PC-9 (cell line): Measurements from ENCODE around the gene CNTN1. TPM values are rescaled to one million over a fixed set of nuclear protein-coding genes. Genes with fewer than 3 reads are reported as not detected.

Experiments
- Bru-seq: library from RNA; stranded (reverse); fragments of 400-500 nt; gene quantifications from one replicate; lab custom pipeline; 2021; lab: Mats Ljungman, UMichigan
- BruChase-seq, 2 experiments: library from RNA; stranded (reverse); fragments of 400-500 nt; gene quantifications; one replicate each; lab custom pipeline; 2021; lab: Mats Ljungman, UMichigan
- BruUV-seq: library from RNA; stranded (reverse); fragments of 400-500 nt; replicated peaks from 2 replicates; lab custom pipeline; 2021; lab: Mats Ljungman, UMichigan
- CTCF ChIA-PET: fragments of 300-600 bp; sonication (Branson Sonifier 250); formaldehyde crosslinking; loops from one replicate; lab custom pipeline; 2022; ENCODE audit warnings: antibody characterized with exemption; lab: Charles Lee
- POLR2A ChIA-PET: fragments of 300-600 bp; sonication (Branson Sonifier 250); formaldehyde crosslinking; loops from one replicate; lab custom pipeline; 2022; ENCODE audit warnings: antibody characterized with exemption; ENCODE audit not compliant: unreplicated experiment; lab: Charles Lee
- DNase-seq, 2 experiments: peaks; one replicate each; pipeline versions ENCODE4 v3.0.0 to v3.0.0-alpha.2; 2015 to 2022; ENCODE audit warnings: mixed read lengths in 1 of 2
- H2AFZ ChIP-seq: fragments of 200-600 bp; sonication (generic); 2 replicates; pipeline ENCODE4 v1.8.1; 2017; ENCODE audit warnings: antibody characterized with exemption
- H3F3A ChIP-seq: fragments of 200-600 bp; sonication (generic); 2 replicates; pipeline ENCODE4 v1.8.1; 2017; ENCODE audit warnings: antibody characterized with exemption, mild to moderate bottlenecking, low read depth; ENCODE audit not compliant: insufficient read depth
- H3K27ac ChIP-seq: fragments of 200-600 bp; sonication (generic); 2 replicates; pipeline ENCODE4 v1.6.1; 2016; ENCODE audit warnings: mixed run types
- H3K27me3 ChIP-seq: fragments of 200-600 bp; sonication (generic); 2 replicates; pipeline ENCODE4 v1.6.1; 2016; ENCODE audit warnings: low read depth, mixed run types; ENCODE audit not compliant: insufficient read depth
- H3K36me3 ChIP-seq: fragments of 200-600 bp; sonication (generic); 2 replicates; pipeline ENCODE4 v1.6.1; 2016; ENCODE audit warnings: low read depth, mixed run types
- H3K4me1 ChIP-seq: fragments of 200-600 bp; sonication (generic); replicated peaks from 2 replicates; pipeline ENCODE4 v1.6.1; 2016; ENCODE audit warnings: mixed run types; ENCODE audit not compliant: insufficient read depth
- H3K4me2 ChIP-seq: fragments of 200-600 bp; sonication (generic); 2 replicates; pipeline ENCODE4 v1.6.1; 2017; ENCODE audit warnings: mixed run types
- H3K4me3 ChIP-seq: fragments of 200-600 bp; sonication (generic); 2 replicates; pipeline ENCODE4 v1.6.1; 2016; ENCODE audit warnings: mixed run types
- H3K79me2 ChIP-seq: fragments of 200-600 bp; sonication (generic); 2 replicates; pipeline ENCODE4 v1.6.1; 2017; ENCODE audit warnings: low read depth, mixed run types
- H3K9me2 ChIP-seq: fragments of 200-600 bp; sonication (generic); 2 replicates; pipeline ENCODE4 v1.8.1; 2017; ENCODE audit warnings: mild to moderate bottlenecking; ENCODE audit not compliant: insufficient read depth
- H3K9me3 ChIP-seq: fragments of 200-600 bp; sonication (generic); 2 replicates; pipeline ENCODE4 v1.8.1; 2016; ENCODE audit warnings: low read depth; ENCODE audit not compliant: insufficient read depth
- H4K20me1 ChIP-seq: fragments of 200-600 bp; sonication (generic); 2 replicates; pipeline ENCODE4 v1.8.1; 2017; ENCODE audit not compliant: insufficient read depth
- EZH2 ChIP-seq: fragments of 200-600 bp; sonication (generic); IDR thresholded peaks from 2 replicates; pipeline ENCODE4 v1.8.0; 2017; ENCODE audit warnings: antibody characterized with exemption, low read depth
- intact Hi-C: fragments of 100-400 bp; cut with micrococcal nuclease; formaldehyde crosslinking; loops from one replicate; pipeline ENCODE4 v1.10.0; 2022; ENCODE audit not compliant: unreplicated experiment
- long read RNA-seq: library from polyadenylated mRNA; stranded (forward); transcript quantifications from one replicate; pipeline ENCODE4 v2.0.0, GENCODE V29; 2022
- total RNA-seq: library from RNA; stranded (reverse); gene quantifications from 2 replicates; pipeline ENCODE4 v1.2.3, GENCODE V29; 2021
- TF ChIP-seq, protein P1 (sequence below): fragments of 200-600 bp; sonication (generic); conservative IDR thresholded peaks from 2 replicates; pipeline ENCODE4 v1.6.1; 2017; ENCODE audit warnings: mixed run types, antibody characterized with exemption, mild to moderate bottlenecking, moderate library complexity

Gene CNTN1
- total RNA-seq = 0.37 and 0.45 TPM in 2 replicates
- Bru-seq, nascent RNA = percentile 11 among the genes with signal in this experiment
- BruChase-seq, experiment 1, labeled RNA remaining after a 2-hour chase = percentile 8 among the genes with signal in this experiment
- percentile 8 among the genes with signal in this experiment for BruChase-seq, experiment 2, labeled RNA remaining after a 6-hour chase
- long read RNA-seq = 0 reads

DNA sequence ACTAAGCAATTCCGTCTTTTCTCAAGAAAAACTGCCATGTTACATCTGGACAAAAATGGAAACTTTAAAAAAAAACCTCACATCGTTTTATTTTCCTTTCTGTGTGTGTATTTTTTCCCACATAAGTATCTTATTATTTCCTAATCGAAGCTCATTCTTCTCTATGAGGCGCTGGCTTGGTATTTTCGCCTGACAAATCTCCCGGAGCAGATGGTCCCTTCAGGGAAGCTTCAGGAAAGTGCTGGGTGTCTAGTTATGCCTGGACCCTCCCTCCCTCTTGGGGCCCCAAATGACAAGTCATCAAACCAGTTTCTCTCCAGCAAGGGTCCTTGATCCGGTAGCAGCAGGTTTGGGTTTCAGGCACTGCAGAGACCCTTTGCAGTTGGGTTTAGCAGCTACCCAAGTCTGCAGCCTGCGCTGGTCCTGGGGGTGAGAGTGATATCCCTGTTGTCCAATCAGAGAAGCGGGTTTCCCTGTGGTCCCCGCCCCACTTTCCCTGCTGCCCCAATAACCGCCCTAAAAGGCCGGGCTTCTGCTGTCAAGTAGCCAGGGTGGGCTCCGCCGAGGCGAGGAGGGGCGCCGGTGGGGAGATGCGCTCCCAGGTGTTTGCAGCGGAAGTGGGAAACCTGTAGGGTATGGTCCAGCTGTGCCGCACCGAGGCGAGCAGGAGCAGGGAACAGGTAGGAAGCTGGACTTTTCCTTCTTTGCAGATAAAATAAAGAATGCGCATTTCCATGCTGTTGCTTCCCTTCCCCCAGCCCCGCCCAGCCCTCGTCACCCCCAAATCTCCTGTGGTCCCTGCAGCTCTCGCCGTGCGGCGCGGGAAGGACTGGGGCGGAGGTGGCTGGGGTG, at the start of gene CNTN1:
Gene CNTN1 (plus strand): TSS at position 527 of the 852 bp plus-strand sequence.
- H3K4me2 ChIP-seq = peak within 1 kb of the TSS; percentile 91
- H3K27ac ChIP-seq = no peak within 1 kb of the TSS
- peak within 1 kb of the TSS; percentile 95 for H2AFZ ChIP-seq
- H3K4me3 ChIP-seq = peak within 1 kb of the TSS; percentile 66
- no peaks in the 10 kb centered on the region for H3K36me3 ChIP-seq
- POLR2A ChIA-PET = no interaction called here
- CTCF ChIA-PET = no interaction called here
- no peaks in the 10 kb centered on the region for H3F3A ChIP-seq
- H3K9me3 ChIP-seq = peaks cover 4% of the 10 kb centered on the region
- intact Hi-C loops = no loop called here
- H4K20me1 ChIP-seq = no peaks in the 10 kb centered on the region
- no peaks in the 10 kb centered on the region for H3K79me2 ChIP-seq
- no TSS peak for BruUV-seq
- TF ChIP-seq EZH2 = no peak
- TF ChIP-seq, protein P1, sequence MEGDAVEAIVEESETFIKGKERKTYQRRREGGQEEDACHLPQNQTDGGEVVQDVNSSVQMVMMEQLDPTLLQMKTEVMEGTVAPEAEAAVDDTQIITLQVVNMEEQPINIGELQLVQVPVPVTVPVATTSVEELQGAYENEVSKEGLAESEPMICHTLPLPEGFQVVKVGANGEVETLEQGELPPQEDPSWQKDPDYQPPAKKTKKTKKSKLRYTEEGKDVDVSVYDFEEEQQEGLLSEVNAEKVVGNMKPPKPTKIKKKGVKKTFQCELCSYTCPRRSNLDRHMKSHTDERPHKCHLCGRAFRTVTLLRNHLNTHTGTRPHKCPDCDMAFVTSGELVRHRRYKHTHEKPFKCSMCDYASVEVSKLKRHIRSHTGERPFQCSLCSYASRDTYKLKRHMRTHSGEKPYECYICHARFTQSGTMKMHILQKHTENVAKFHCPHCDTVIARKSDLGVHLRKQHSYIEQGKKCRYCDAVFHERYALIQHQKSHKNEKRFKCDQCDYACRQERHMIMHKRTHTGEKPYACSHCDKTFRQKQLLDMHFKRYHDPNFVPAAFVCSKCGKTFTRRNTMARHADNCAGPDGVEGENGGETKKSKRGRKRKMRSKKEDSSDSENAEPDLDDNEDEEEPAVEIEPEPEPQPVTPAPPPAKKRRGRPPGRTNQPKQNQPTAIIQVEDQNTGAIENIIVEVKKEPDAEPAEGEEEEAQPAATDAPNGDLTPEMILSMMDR = no peak
- peak in 1 of 2 experiments; percentile 44 for DNase-seq
- 0 out of 2 replicates have a peak, but pooled peaks cover 4% of the 10 kb centered on the region for H3K4me1 ChIP-seq
- no peaks in the 10 kb centered on the region; the same call in 1 of the 2 replicates for H3K27me3 ChIP-seq
- H3K9me2 ChIP-seq = no peaks in the 10 kb centered on the region

GRCh38 chr12:40643506-40643905, 48.7 kb upstream of the CNTN1 start:
- Histone ChIP-seq H4K20me1 (no peaks in the 10 kb centered on the region), H3K4me3 (no peak overlapping the region), H3K4me2 (no peak overlapping the region), H3F3A (no peaks in the 10 kb centered on the region), H3K4me1 (0 out of 2 replicates have a peak, but pooled peaks cover 7% of the 10 kb centered on the region), H3K9me2 (0 out of 2 replicates have a peak, but pooled peaks cover 4% of the 10 kb centered on the region), H3K27me3 (no peaks in the 10 kb centered on the region), H3K27ac (no peak overlapping the region), H3K79me2 (no peaks in the 10 kb centered on the region), H2AFZ (no peak overlapping the region), H3K9me3 (no peaks in the 10 kb centered on the region; the same call in 1 of the 2 replicates), H3K36me3 (no peaks in the 10 kb centered on the region)
- POLR2A ChIA-PET = no interaction called here
- no peak for DNase-seq
- no TSS peak for BruUV-seq
- TF ChIP-seq, protein P1 = no peak
- no peak for TF ChIP-seq EZH2
- intact Hi-C loops = no loop called here
- CTCF ChIA-PET = no interaction called here

- Histone ChIP-seq H4K20me1 (no peaks in the 10 kb centered on the region), H3K9me2 (0 out of 2 replicates have a peak, but pooled peaks cover 4% of the 10 kb centered on the region), H3K4me1 (0 out of 2 replicates have a peak, but pooled peaks cover 7% of the 10 kb centered on the region), H3K4me3 (no peak overlapping the region), H2AFZ (no peak overlapping the region; the same call in 1 of the 2 replicates), H3K27me3 (no peaks in the 10 kb centered on the region), H3K36me3 (no peaks in the 10 kb centered on the region), H3K4me2 (no peak overlapping the region), H3K79me2 (no peaks in the 10 kb centered on the region), H3K9me3 (no peaks in the 10 kb centered on the region; the same call in 1 of the 2 replicates), H3F3A (no peaks in the 10 kb centered on the region), H3K27ac (no peak overlapping the region)
- intact Hi-C loops = no loop called here
- ChIA-PET CTCF (no interaction called here), POLR2A (no interaction called here)
- TF ChIP-seq, protein P1 = no peak
- no peak for TF ChIP-seq EZH2
- no TSS peak for BruUV-seq
- DNase-seq = no peak
Observed at GRCh38 chr12:40643976-40644375, 48.3 kb upstream of the CNTN1 start.
